Measurements from ENCODE around the gene RAB34.

GRCh38 chr17:28702026-28702751 lies 15.5 kb downstream of the RAB34 start:
- TF ChIP-seq, protein P1, sequence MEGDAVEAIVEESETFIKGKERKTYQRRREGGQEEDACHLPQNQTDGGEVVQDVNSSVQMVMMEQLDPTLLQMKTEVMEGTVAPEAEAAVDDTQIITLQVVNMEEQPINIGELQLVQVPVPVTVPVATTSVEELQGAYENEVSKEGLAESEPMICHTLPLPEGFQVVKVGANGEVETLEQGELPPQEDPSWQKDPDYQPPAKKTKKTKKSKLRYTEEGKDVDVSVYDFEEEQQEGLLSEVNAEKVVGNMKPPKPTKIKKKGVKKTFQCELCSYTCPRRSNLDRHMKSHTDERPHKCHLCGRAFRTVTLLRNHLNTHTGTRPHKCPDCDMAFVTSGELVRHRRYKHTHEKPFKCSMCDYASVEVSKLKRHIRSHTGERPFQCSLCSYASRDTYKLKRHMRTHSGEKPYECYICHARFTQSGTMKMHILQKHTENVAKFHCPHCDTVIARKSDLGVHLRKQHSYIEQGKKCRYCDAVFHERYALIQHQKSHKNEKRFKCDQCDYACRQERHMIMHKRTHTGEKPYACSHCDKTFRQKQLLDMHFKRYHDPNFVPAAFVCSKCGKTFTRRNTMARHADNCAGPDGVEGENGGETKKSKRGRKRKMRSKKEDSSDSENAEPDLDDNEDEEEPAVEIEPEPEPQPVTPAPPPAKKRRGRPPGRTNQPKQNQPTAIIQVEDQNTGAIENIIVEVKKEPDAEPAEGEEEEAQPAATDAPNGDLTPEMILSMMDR (conservative IDR thresholded peaks at IDR 0.05; ENCODE audit: low read depth, low read length), result no peak
- no peak for TF ChIP-seq EZH2 (IDR thresholded peaks at IDR 0.05; ENCODE audit: borderline replicate concordance, low read depth, low read length, poor library complexity, severe bottlenecking)
